Lower lobe of right lung (tissue), 2 donors: ENCODE data around the gene MORN1. TPM values are rescaled to one million over a fixed set of nuclear protein-coding genes. Genes with fewer than 3 reads are reported as not detected.
A peak's percentile ranks its signal among the peaks of the same experiment; 100 is the strongest.

ENCODE experiments used
- ATAC-seq, 2 donors: fragments of 200-7000 bp; cut with Tn5 transposase; one replicate each; pipeline ENCODE4 v1.9.1; 2020 to 2022; ENCODE audit warnings: mild to moderate bottlenecking in 2 of 2, moderate library complexity in 2 of 2
- DNase-seq: peaks from one replicate; pipeline ENCODE4 v3.0.0-alpha.2; 2020
- H3K27ac ChIP-seq: fragments of 200-600 bp; one replicate; pipeline ENCODE4 v1.8.0; 2022
- H3K27me3 ChIP-seq: fragments of 200-600 bp; one replicate; pipeline ENCODE4 v1.8.0; 2022; ENCODE audit warnings: low read depth
- H3K36me3 ChIP-seq: fragments of 200-600 bp; one replicate; pipeline ENCODE4 v1.8.0; 2022; ENCODE audit warnings: mild to moderate bottlenecking
- H3K4me1 ChIP-seq: fragments of 200-600 bp; one replicate; pipeline ENCODE4 v1.8.0; 2022
- H3K4me3 ChIP-seq: fragments of 200-600 bp; one replicate; pipeline ENCODE4 v1.8.0; 2022; ENCODE audit warnings: mild to moderate bottlenecking
- H3K9me3 ChIP-seq: fragments of 200-600 bp; one replicate; pipeline ENCODE4 v1.8.0; 2022
- CTCF ChIP-seq: fragments of 200-600 bp; IDR thresholded peaks from one replicate; pipeline ENCODE4 v1.8.0; 2022; ENCODE audit warnings: antibody characterized with exemption, mild to moderate bottlenecking
- intact Hi-C: fragments of 100-400 bp; cut with DNase I; formaldehyde crosslinking; loops from one replicate; pipeline ENCODE4 v1.11.0; 2022
- total RNA-seq: library from RNA; stranded (reverse); fragmentation: NEBNext Ultra II Directional; extraction: Animal tissue kit (Norgen Biotek cat#: 25700); gene quantifications from one replicate; pipeline ENCODE4 v1.2.1, GENCODE V29; 2021
- donor health status: DM: no; HTN: yes; CAD: no; lungs with severe emphysema.

MORN1 gene
- total RNA-seq, 1 donor from 2014 or later = 13.4 TPM

GRCh38 chr1:2295526-2295925, 95.8 kb downstream of the MORN1 start:
- no peaks in the 10 kb centered on the region for H3K36me3 ChIP-seq
- intact Hi-C loops = no loop called here
- no peaks in the 10 kb centered on the region for H3K27me3 ChIP-seq
- no peak overlapping the region for H3K27ac ChIP-seq
- no peak for DNase-seq
- no peak overlapping the region for H3K4me3 ChIP-seq
- ATAC-seq = no peak
- H3K4me1 ChIP-seq = peaks cover 93% of the 10 kb centered on the region
- TF ChIP-seq CTCF = no peak
- no peaks in the 10 kb centered on the region for H3K9me3 ChIP-seq

GRCh38 chr1:2294725-2295078, 96.7 kb downstream of the MORN1 start:
- Histone ChIP-seq H3K36me3 (no peaks in the 10 kb centered on the region), H3K9me3 (no peaks in the 10 kb centered on the region), H3K27ac (peak overlapping the region; percentile 31), H3K4me1 (peaks cover 93% of the 10 kb centered on the region), H3K27me3 (no peaks in the 10 kb centered on the region), H3K4me3 (no peak overlapping the region)
- intact Hi-C loops = no loop called here
- no peak for TF ChIP-seq CTCF
- ATAC-seq (no peak), DNase-seq (no peak)

GRCh38 chr1:2294033-2294724, 97.2 kb downstream of the MORN1 start:
- intact Hi-C loops = no loop called here
- no peaks in the 10 kb centered on the region for H3K9me3 ChIP-seq
- DNase-seq = no peak
- no peaks in the 10 kb centered on the region for H3K27me3 ChIP-seq
- ATAC-seq = no peak
- peak overlapping the region; percentile 31 for H3K27ac ChIP-seq
- peaks cover 93% of the 10 kb centered on the region for H3K4me1 ChIP-seq
- no peak overlapping the region for H3K4me3 ChIP-seq
- no peak for TF ChIP-seq CTCF
- no peaks in the 10 kb centered on the region for H3K36me3 ChIP-seq

- H3K36me3 ChIP-seq = no peaks in the 10 kb centered on the region
- ATAC-seq = no peak
- intact Hi-C loops = no loop called here
- no peak for TF ChIP-seq CTCF
- H3K27ac ChIP-seq = peak overlapping the region; percentile 46
- DNase-seq = no peak
- H3K4me1 ChIP-seq = peaks cover 93% of the 10 kb centered on the region
- no peaks in the 10 kb centered on the region for H3K27me3 ChIP-seq
- no peak overlapping the region for H3K4me3 ChIP-seq
- no peaks in the 10 kb centered on the region for H3K9me3 ChIP-seq
These were observed 98.5 kb downstream of the MORN1 start for GRCh38 chr1:2292725-2293450.

- Histone ChIP-seq H3K9me3 (no peaks in the 10 kb centered on the region), H3K4me1 (peaks cover 90% of the 10 kb centered on the region), H3K27me3 (no peaks in the 10 kb centered on the region), H3K27ac (peak overlapping the region; percentile 88), H3K36me3 (no peaks in the 10 kb centered on the region), H3K4me3 (peak overlapping the region; percentile 45)
- no peak for TF ChIP-seq CTCF
- ATAC-seq = no peak
- intact Hi-C loops = no loop called here
- no peak for DNase-seq
These were observed 99.8 kb downstream of the MORN1 start for GRCh38 chr1:2291577-2291976.
